Gastroesophageal sphincter (tissue), 3 donors: Measurements from ENCODE around the gene ENHO.

ENCODE experiments used
- POLR2A ChIP-seq, 2 donors: fragments of 450-650 bp; IDR thresholded peaks; one replicate each; pipeline ENCODE4 v1.6.1; 2017; ENCODE audit warnings: antibody characterized with exemption in 2 of 2, mild to moderate bottlenecking in 2 of 2, moderate library complexity in 1 of 2
- POLR2AphosphoS5 ChIP-seq: sonication (generic); formaldehyde crosslinking; IDR thresholded peaks from one replicate; pipeline ENCODE4 v1.6.1; 2017; ENCODE audit warnings: antibody characterized with exemption
- TF ChIP-seq, protein P1 (sequence below), 4 experiments: fragments of 200-600 bp in 2 of 4; fragments of 450-650 bp in 2 of 4; sonication (generic) in 1 of 4; IDR thresholded peaks; one replicate each; pipeline ENCODE4 v1.5.1; 2017 to 2019; ENCODE audit warnings: antibody characterized with exemption in 4 of 4, mild to moderate bottlenecking in 2 of 4, moderate library complexity in 2 of 4

- TF ChIP-seq, protein P1, sequence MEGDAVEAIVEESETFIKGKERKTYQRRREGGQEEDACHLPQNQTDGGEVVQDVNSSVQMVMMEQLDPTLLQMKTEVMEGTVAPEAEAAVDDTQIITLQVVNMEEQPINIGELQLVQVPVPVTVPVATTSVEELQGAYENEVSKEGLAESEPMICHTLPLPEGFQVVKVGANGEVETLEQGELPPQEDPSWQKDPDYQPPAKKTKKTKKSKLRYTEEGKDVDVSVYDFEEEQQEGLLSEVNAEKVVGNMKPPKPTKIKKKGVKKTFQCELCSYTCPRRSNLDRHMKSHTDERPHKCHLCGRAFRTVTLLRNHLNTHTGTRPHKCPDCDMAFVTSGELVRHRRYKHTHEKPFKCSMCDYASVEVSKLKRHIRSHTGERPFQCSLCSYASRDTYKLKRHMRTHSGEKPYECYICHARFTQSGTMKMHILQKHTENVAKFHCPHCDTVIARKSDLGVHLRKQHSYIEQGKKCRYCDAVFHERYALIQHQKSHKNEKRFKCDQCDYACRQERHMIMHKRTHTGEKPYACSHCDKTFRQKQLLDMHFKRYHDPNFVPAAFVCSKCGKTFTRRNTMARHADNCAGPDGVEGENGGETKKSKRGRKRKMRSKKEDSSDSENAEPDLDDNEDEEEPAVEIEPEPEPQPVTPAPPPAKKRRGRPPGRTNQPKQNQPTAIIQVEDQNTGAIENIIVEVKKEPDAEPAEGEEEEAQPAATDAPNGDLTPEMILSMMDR (IDR thresholded peaks at IDR 0.05): no peak
- TF ChIP-seq POLR2AphosphoS5: no peak
- TF ChIP-seq POLR2A (IDR thresholded peaks at IDR 0.05): no peak
Measured at GRCh38 chr9:34550016-34550680, 27.4 kb upstream of the ENHO start.
